ENCODE data around the gene GABRE.

GABRE gene

GRCh38 chrX:151985531-151985930, 11.1 kb upstream of the GABRE start:
- Histone ChIP-seq H3K9me3 (replicated peaks; ENCODE audit: insufficient read depth, low read length) (no peaks in the 10 kb centered on the region), H4K20me1 (ENCODE audit: insufficient read depth, low read length) (no peaks in the 10 kb centered on the region), H3K27ac (ENCODE audit: low read length) (no peak overlapping the region), H3K79me2 (ENCODE audit: low read length) (no peaks in the 10 kb centered on the region), H3K4me2 (ENCODE audit: low read depth, low read length) (no peak overlapping the region), H3K4me3 (ENCODE audit: low read length) (no peak overlapping the region), H3K27me3 (replicated peaks; ENCODE audit: insufficient read depth, low read length) (no peaks in the 10 kb centered on the region), H3K9me2 (replicated peaks; ENCODE audit: insufficient read depth, low read length) (no peaks in the 10 kb centered on the region), H3K9ac (ENCODE audit: low read length) (no peak overlapping the region), H2AFZ (ENCODE audit: low read length) (no peak overlapping the region), H3K4me1 (ENCODE audit: low read length) (no peaks in the 10 kb centered on the region), H3K36me3 (replicated peaks; ENCODE audit: insufficient read depth, low read length) (no peaks in the 10 kb centered on the region), H3F3A (ENCODE audit: insufficient read depth, low read length) (no peaks in the 10 kb centered on the region)
- no peak for TF ChIP-seq CTCF (IDR thresholded peaks at IDR 0.05; ENCODE audit: low read length)
- DNase-seq = no peak

GRCh38 chrX:151984902-151985301, 10.4 kb upstream of the GABRE start:
- TF ChIP-seq CTCF (IDR thresholded peaks at IDR 0.05; ENCODE audit: low read length) (no peak), EZH2phosphoT487 (IDR thresholded peaks at IDR 0.05; ENCODE audit: low read length) (no peak), EZH2 (optimal IDR thresholded peaks at IDR 0.05; ENCODE audit: low read depth, low read length) (no peak)
- no peaks in the 10 kb centered on the region for H3K9me3 ChIP-seq (replicated peaks; ENCODE audit: insufficient read depth, low read length)
- no peaks in the 10 kb centered on the region for H3K27me3 ChIP-seq (replicated peaks; ENCODE audit: insufficient read depth, low read length)
- DNase-seq = no peak
- no peaks in the 10 kb centered on the region for H3K4me1 ChIP-seq (ENCODE audit: low read length)
- H3K4me3 ChIP-seq (ENCODE audit: low read length) = no peak overlapping the region
- no peak overlapping the region for H3K9ac ChIP-seq (ENCODE audit: low read length)
- no peak overlapping the region for H2AFZ ChIP-seq (ENCODE audit: low read length)
- H4K20me1 ChIP-seq (ENCODE audit: insufficient read depth, low read length) = no peaks in the 10 kb centered on the region
- no peaks in the 10 kb centered on the region for H3F3A ChIP-seq (ENCODE audit: insufficient read depth, low read length)
- no peaks in the 10 kb centered on the region for H3K36me3 ChIP-seq (replicated peaks; ENCODE audit: insufficient read depth, low read length)
- H3K79me2 ChIP-seq (ENCODE audit: low read length) = no peaks in the 10 kb centered on the region
- no peak overlapping the region for H3K27ac ChIP-seq (ENCODE audit: low read length)
- no peak overlapping the region for H3K4me2 ChIP-seq (ENCODE audit: low read depth, low read length)
- no peaks in the 10 kb centered on the region for H3K9me2 ChIP-seq (replicated peaks; ENCODE audit: insufficient read depth, low read length)

GRCh38 chrX:151984328-151984727, 9.9 kb upstream of the GABRE start:
- no peak overlapping the region for H3K4me2 ChIP-seq (ENCODE audit: low read depth, low read length)
- no peak overlapping the region for H3K27ac ChIP-seq (ENCODE audit: low read length)
- H3K9me2 ChIP-seq (replicated peaks; ENCODE audit: insufficient read depth, low read length) = no peaks in the 10 kb centered on the region
- no peaks in the 10 kb centered on the region for H3K27me3 ChIP-seq (replicated peaks; ENCODE audit: insufficient read depth, low read length)
- H3K36me3 ChIP-seq (replicated peaks; ENCODE audit: insufficient read depth, low read length) = no peaks in the 10 kb centered on the region
- no peak for DNase-seq
- H3K4me3 ChIP-seq (ENCODE audit: low read length) = no peak overlapping the region
- no peaks in the 10 kb centered on the region for H3K4me1 ChIP-seq (ENCODE audit: low read length)
- H3F3A ChIP-seq (ENCODE audit: insufficient read depth, low read length) = no peaks in the 10 kb centered on the region
- H3K9me3 ChIP-seq (replicated peaks; ENCODE audit: insufficient read depth, low read length) = no peaks in the 10 kb centered on the region
- TF ChIP-seq EZH2phosphoT487 (IDR thresholded peaks at IDR 0.05; ENCODE audit: low read length) = no peak
- TF ChIP-seq EZH2 (optimal IDR thresholded peaks at IDR 0.05; ENCODE audit: low read depth, low read length) = no peak
- no peak for TF ChIP-seq CTCF (IDR thresholded peaks at IDR 0.05; ENCODE audit: low read length)
- no peak overlapping the region for H3K9ac ChIP-seq (ENCODE audit: low read length)
- no peaks in the 10 kb centered on the region for H4K20me1 ChIP-seq (ENCODE audit: insufficient read depth, low read length)
- H2AFZ ChIP-seq (ENCODE audit: low read length) = no peak overlapping the region
- H3K79me2 ChIP-seq (ENCODE audit: low read length) = no peaks in the 10 kb centered on the region

GRCh38 chrX:151983186-151983585, 8.7 kb upstream of the GABRE start:
- Histone ChIP-seq H3F3A (ENCODE audit: insufficient read depth, low read length) (no peaks in the 10 kb centered on the region), H4K20me1 (ENCODE audit: insufficient read depth, low read length) (no peaks in the 10 kb centered on the region), H3K4me2 (ENCODE audit: low read depth, low read length) (no peak overlapping the region), H3K9me2 (replicated peaks; ENCODE audit: insufficient read depth, low read length) (no peaks in the 10 kb centered on the region), H3K4me1 (ENCODE audit: low read length) (no peaks in the 10 kb centered on the region), H3K36me3 (replicated peaks; ENCODE audit: insufficient read depth, low read length) (no peaks in the 10 kb centered on the region), H3K9me3 (replicated peaks; ENCODE audit: insufficient read depth, low read length) (no peaks in the 10 kb centered on the region), H3K9ac (ENCODE audit: low read length) (no peak overlapping the region), H3K79me2 (ENCODE audit: low read length) (no peaks in the 10 kb centered on the region), H3K27ac (ENCODE audit: low read length) (no peak overlapping the region), H2AFZ (ENCODE audit: low read length) (no peak overlapping the region), H3K27me3 (replicated peaks; ENCODE audit: insufficient read depth, low read length) (no peaks in the 10 kb centered on the region), H3K4me3 (ENCODE audit: low read length) (no peak overlapping the region)
- TF ChIP-seq CTCF (IDR thresholded peaks at IDR 0.05; ENCODE audit: low read length) (no peak), EZH2phosphoT487 (IDR thresholded peaks at IDR 0.05; ENCODE audit: low read length) (no peak), EZH2 (optimal IDR thresholded peaks at IDR 0.05; ENCODE audit: low read depth, low read length) (no peak)
- DNase-seq = no peak
